Erythroblast (primary cell): ENCODE measurements around the gene OTULIN.

ENCODE experiments used
- GATA1 ChIP-seq: IDR thresholded peaks from 2 replicates; pipeline ENCODE4 v1.6.1; 2011; ENCODE audit warnings: low read depth, mild to moderate bottlenecking, control low read depth, low read length, moderate library complexity
- POLR2A ChIP-seq: IDR thresholded peaks from 2 replicates; pipeline ENCODE4 v1.6.1; 2011; ENCODE audit warnings: mild to moderate bottlenecking, low read length

- TF ChIP-seq GATA1 (no peak), POLR2A (no peak)
Observed at GRCh38 chr5:14669415-14669814, 4.9 kb downstream of the OTULIN start.
